ENCODE measurements around the gene CSF1R. TPM values are rescaled to one million over a fixed set of nuclear protein-coding genes. Genes with fewer than 3 reads are reported as not detected.
A peak's percentile ranks its signal among the peaks of the same experiment; 100 is the strongest.
"Not testable (repeated sequence)": the region's sequence is repeated elsewhere in the genome, so short reads cannot be mapped to it uniquely, and the experiment has no call there.

The CSF1R gene
- total RNA-seq, 1 donor from 2014 or later = 0.10 TPM

DNA sequence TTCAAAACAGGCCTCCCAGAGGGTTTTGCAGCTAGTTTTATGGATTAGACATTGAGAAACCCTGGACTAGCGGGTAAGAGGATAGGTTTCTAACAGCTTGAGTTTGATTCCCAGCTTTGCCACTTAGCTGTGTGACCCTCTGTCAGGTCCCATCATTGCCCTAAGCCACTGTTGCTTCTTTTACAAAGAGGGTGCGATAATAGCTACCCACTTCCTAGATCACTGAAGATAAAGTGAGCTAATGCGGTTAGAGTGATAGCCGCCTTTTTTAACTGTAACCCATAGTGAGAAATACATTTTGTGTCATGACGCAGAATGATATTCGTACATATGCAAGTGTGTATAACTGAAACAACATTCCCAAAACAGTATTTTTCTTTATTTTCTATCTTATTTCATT, 40.3 kb downstream of the CSF1R start:
- no peak for DNase-seq (ENCODE audit: low spot score)
- intact Hi-C loops (cut with micrococcal nuclease) = no loop called here
- no peaks in the 10 kb centered on the region for H3K27me3 Mint-ChIP-seq (ENCODE audit: insufficient read depth)
- no peak overlapping the region for H3K27ac Mint-ChIP-seq
- no peaks in the 10 kb centered on the region for H3K9me3 Mint-ChIP-seq
- H3K36me3 Mint-ChIP-seq (ENCODE audit: low read depth) = peaks cover 57% of the 10 kb centered on the region
- peaks cover 21% of the 10 kb centered on the region for H3K4me1 Mint-ChIP-seq (ENCODE audit: low read depth)
- no peak overlapping the region for H3K4me3 Mint-ChIP-seq

- Mint-ChIP-seq H3K4me3 (no peak overlapping the region), H3K9me3 (no peaks in the 10 kb centered on the region), H3K36me3 (ENCODE audit: low read depth) (peaks cover 59% of the 10 kb centered on the region), H3K27me3 (ENCODE audit: insufficient read depth) (no peaks in the 10 kb centered on the region), H3K27ac (no peak overlapping the region), H3K4me1 (ENCODE audit: low read depth) (peaks cover 21% of the 10 kb centered on the region)
- DNase-seq (ENCODE audit: low spot score) = no peak
- intact Hi-C loops (cut with micrococcal nuclease) = no loop called here
Observed at GRCh38 chr5:150045549-150045948, 40.8 kb downstream of the CSF1R start.

GRCh38 chr5:150044712-150045111, 41.6 kb downstream of the CSF1R start:
- no peak overlapping the region for H3K4me3 Mint-ChIP-seq
- intact Hi-C loops (cut with micrococcal nuclease) = no loop called here

GRCh38 chr5:150044329-150044681, 42.0 kb downstream of the CSF1R start:
- peak overlapping the region; percentile 80 for H3K27ac Mint-ChIP-seq
- intact Hi-C loops (cut with micrococcal nuclease) = no loop called here

More at GRCh38 chr5:150044712-150045111, 41.6 kb downstream of the CSF1R start:
- DNase-seq (ENCODE audit: low spot score) = no peak
- Mint-ChIP-seq H3K27me3 (ENCODE audit: insufficient read depth) (no peaks in the 10 kb centered on the region), H3K36me3 (ENCODE audit: low read depth) (peaks cover 63% of the 10 kb centered on the region), H3K9me3 (no peaks in the 10 kb centered on the region), H3K27ac (no peak overlapping the region), H3K4me1 (ENCODE audit: low read depth) (peaks cover 21% of the 10 kb centered on the region)

DNA sequence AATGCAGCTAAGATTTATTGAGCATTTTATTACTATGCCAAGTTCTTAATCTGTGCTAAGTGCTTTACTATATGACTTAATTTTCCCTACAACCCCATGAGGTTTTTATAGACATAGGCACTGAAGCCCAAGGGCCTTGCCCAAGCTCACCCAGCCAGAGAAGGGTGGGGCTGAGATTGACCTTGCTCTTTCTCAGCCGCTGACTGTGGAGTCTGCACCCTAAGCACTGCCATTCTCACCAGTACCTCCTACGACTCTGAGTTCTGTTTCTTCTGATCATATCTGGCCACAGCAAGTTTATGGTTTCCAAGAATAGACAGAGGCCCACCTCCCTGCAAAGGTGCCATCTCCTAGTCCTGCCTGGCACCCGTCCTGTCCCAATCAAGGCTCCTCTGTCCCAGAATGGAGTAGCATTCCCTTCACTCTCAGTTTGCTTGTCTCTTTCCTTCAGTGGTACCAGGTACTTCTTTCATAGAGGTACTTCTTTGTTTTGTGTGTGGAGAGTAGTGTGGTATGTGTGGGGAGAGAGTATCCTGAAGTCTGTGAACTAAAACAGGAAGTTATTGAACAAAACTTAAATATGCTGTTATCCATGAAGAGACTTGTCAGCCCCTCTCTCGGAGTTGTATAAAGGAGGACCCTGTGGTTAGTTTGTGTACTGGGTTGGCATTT, 42.6 kb downstream of the CSF1R start:
- intact Hi-C loops (cut with micrococcal nuclease) = no loop called here
- H3K4me1 Mint-ChIP-seq (ENCODE audit: low read depth) = peaks cover 21% of the 10 kb centered on the region
- no peak for DNase-seq (ENCODE audit: low spot score)
- peak overlapping the region; percentile 80 for H3K27ac Mint-ChIP-seq
- peak overlapping the region; percentile 13 for H3K4me3 Mint-ChIP-seq
- no peaks in the 10 kb centered on the region for H3K9me3 Mint-ChIP-seq
- H3K36me3 Mint-ChIP-seq (ENCODE audit: low read depth) = peaks cover 57% of the 10 kb centered on the region
- H3K27me3 Mint-ChIP-seq (ENCODE audit: insufficient read depth) = no peaks in the 10 kb centered on the region

More at GRCh38 chr5:150044329-150044681, 42.0 kb downstream of the CSF1R start:
- Mint-ChIP-seq H3K9me3 (no peaks in the 10 kb centered on the region), H3K4me1 (ENCODE audit: low read depth) (peaks cover 21% of the 10 kb centered on the region), H3K27me3 (ENCODE audit: insufficient read depth) (no peaks in the 10 kb centered on the region), H3K4me3 (no peak overlapping the region), H3K36me3 (ENCODE audit: low read depth) (peaks cover 62% of the 10 kb centered on the region)
- no peak for DNase-seq (ENCODE audit: low spot score)

DNA sequence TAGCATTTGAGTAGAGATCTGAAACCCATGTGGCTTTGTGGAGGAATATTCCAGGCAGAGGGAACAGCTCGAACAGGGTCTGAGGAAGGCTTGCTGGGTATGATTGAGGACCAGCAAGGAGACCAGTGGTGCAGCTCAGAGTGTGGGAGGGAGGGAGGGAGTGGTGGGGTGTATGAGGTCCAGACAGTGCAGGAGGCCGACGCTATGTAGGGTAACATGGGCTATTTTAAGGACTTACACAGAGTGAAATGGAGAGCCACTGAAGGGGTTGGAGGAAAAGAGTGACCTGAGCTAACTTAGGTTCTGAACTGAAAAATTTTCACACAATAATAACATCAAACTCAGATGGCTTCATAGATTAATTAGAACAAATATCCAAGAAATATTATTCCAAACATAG, 43.9 kb downstream of the CSF1R start:
- Mint-ChIP-seq H3K36me3 (ENCODE audit: low read depth) (peaks cover 56% of the 10 kb centered on the region), H3K27ac (no peak overlapping the region), H3K4me3 (no peak overlapping the region), H3K27me3 (ENCODE audit: insufficient read depth) (no peaks in the 10 kb centered on the region), H3K4me1 (ENCODE audit: low read depth) (peaks cover 21% of the 10 kb centered on the region), H3K9me3 (no peaks in the 10 kb centered on the region)
- DNase-seq (ENCODE audit: low spot score) = no peak
- intact Hi-C loops (cut with micrococcal nuclease) = no loop called here

DNA sequence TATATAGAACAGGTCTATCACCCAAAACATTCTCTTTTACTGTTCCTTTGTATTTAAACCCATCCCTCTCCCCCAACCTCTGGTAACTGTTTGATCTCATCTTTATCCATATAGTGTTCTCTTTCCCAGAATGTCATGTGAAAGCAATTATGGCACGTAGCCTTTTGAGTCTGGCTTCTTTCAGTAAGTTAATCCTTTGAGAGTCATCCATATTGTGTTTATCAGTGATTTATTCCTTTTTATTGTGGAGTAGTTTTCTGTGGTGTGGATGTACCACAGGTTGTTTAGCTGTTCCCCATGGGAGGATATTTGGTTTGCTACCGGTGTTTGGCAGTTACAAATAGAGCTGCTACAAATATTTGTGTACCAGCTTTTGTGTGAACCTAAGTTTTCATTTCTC, 47.8 kb downstream of the CSF1R start:
- Mint-ChIP-seq H3K36me3 (ENCODE audit: low read depth) (peaks cover 73% of the 10 kb centered on the region), H3K4me3 (no peak overlapping the region), H3K9me3 (no peaks in the 10 kb centered on the region), H3K27ac (no peak overlapping the region), H3K4me1 (ENCODE audit: low read depth) (peaks cover 10% of the 10 kb centered on the region), H3K27me3 (ENCODE audit: insufficient read depth) (no peaks in the 10 kb centered on the region)
- no peak for DNase-seq (ENCODE audit: low spot score)
- intact Hi-C loops (cut with micrococcal nuclease) = no loop called here

- intact Hi-C loops (cut with micrococcal nuclease) = no loop called here
- no peak for DNase-seq (ENCODE audit: low spot score)
- no peaks in the 10 kb centered on the region for H3K9me3 Mint-ChIP-seq
- no peaks in the 10 kb centered on the region for H3K27me3 Mint-ChIP-seq (ENCODE audit: insufficient read depth)
- peaks cover 73% of the 10 kb centered on the region for H3K36me3 Mint-ChIP-seq (ENCODE audit: low read depth)
- H3K27ac Mint-ChIP-seq = no peak overlapping the region
- no peaks in the 10 kb centered on the region for H3K4me1 Mint-ChIP-seq (ENCODE audit: low read depth)
- no peak overlapping the region for H3K4me3 Mint-ChIP-seq
Observed at GRCh38 chr5:150036513-150036912, 49.8 kb downstream of the CSF1R start.

GRCh38 chr5:150035139-150035895, 51.0 kb downstream of the CSF1R start:
- intact Hi-C loops (cut with micrococcal nuclease) = no loop called here
- DNase-seq (ENCODE audit: low spot score) = no peak
- Mint-ChIP-seq H3K4me1 (ENCODE audit: low read depth) (no peaks in the 10 kb centered on the region), H3K36me3 (ENCODE audit: low read depth) (peaks cover 68% of the 10 kb centered on the region), H3K27ac (no peak overlapping the region), H3K27me3 (ENCODE audit: insufficient read depth) (no peaks in the 10 kb centered on the region), H3K4me3 (no peak overlapping the region), H3K9me3 (no peaks in the 10 kb centered on the region)

DNA sequence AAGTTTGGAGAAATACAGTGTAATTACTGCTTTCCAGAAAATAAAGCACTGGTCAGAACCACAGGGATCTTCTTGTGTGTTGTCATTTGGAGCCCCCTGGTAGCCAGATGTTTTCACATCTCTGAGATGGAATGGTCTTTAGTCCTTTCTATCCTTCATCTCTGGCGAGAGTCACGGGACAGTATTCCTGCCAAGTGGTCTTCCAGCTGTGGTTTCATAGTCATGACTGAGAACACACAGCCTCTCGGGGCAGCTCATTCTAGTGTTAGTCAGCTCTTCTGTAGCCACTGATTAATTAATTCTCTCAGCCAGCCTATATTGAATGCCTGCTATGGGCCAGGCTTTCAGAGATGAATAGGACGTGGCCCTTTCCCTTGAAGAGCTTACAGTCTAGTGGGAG, 51.7 kb downstream of the CSF1R start:
- peaks cover 2% of the 10 kb centered on the region for H3K4me1 Mint-ChIP-seq (ENCODE audit: low read depth)
- H3K27ac Mint-ChIP-seq = no peak overlapping the region
- intact Hi-C loops (cut with micrococcal nuclease) = no loop called here
- no peak overlapping the region for H3K4me3 Mint-ChIP-seq
- H3K27me3 Mint-ChIP-seq (ENCODE audit: insufficient read depth) = no peaks in the 10 kb centered on the region
- H3K36me3 Mint-ChIP-seq (ENCODE audit: low read depth) = peaks cover 67% of the 10 kb centered on the region
- no peak for DNase-seq (ENCODE audit: low spot score)
- H3K9me3 Mint-ChIP-seq = no peaks in the 10 kb centered on the region

GRCh38 chr5:150033334-150033733, 53.0 kb downstream of the CSF1R start:
- Mint-ChIP-seq H3K4me1 (ENCODE audit: low read depth) (peaks cover 5% of the 10 kb centered on the region), H3K9me3 (no peaks in the 10 kb centered on the region), H3K4me3 (no peak overlapping the region), H3K27ac (no peak overlapping the region), H3K36me3 (ENCODE audit: low read depth) (peaks cover 67% of the 10 kb centered on the region), H3K27me3 (ENCODE audit: insufficient read depth) (no peaks in the 10 kb centered on the region)
- DNase-seq (ENCODE audit: low spot score) = no peak
- intact Hi-C loops (cut with micrococcal nuclease) = no loop called here

GRCh38 chr5:150028047-150028446, 58.3 kb downstream of the CSF1R start:
- H3K4me3 Mint-ChIP-seq; H3K9me3 Mint-ChIP-seq; DNase-seq (ENCODE audit: low spot score); H3K27ac Mint-ChIP-seq; H3K27me3 Mint-ChIP-seq (ENCODE audit: insufficient read depth); H3K4me1 Mint-ChIP-seq (ENCODE audit: low read depth): not testable (repeated sequence)
- intact Hi-C loops (cut with micrococcal nuclease) = loop anchor here (2.0 kb wide), 1 partner anchor 25 kb away; no protein-coding TSS in a partner anchor
- peaks cover 45% of the 10 kb centered on the region for H3K36me3 Mint-ChIP-seq (ENCODE audit: low read depth)

- Mint-ChIP-seq H3K4me1 (ENCODE audit: low read depth) (peaks cover 19% of the 10 kb centered on the region), H3K36me3 (ENCODE audit: low read depth) (peaks cover 44% of the 10 kb centered on the region), H3K9me3 (no peaks in the 10 kb centered on the region), H3K27me3 (ENCODE audit: insufficient read depth) (no peaks in the 10 kb centered on the region), H3K27ac (no peak overlapping the region), H3K4me3 (no peak overlapping the region)
- DNase-seq (ENCODE audit: low spot score) = no peak
- intact Hi-C loops (cut with micrococcal nuclease) = no loop called here
Observed at GRCh38 chr5:150026682-150027172, 59.6 kb downstream of the CSF1R start.
